ENCODE measurements around the gene ERCC1. TPM values are rescaled to one million over a fixed set of nuclear protein-coding genes. Genes with fewer than 3 reads are reported as not detected.
A peak's percentile ranks its signal among the peaks of the same experiment; 100 is the strongest.

ERCC1 gene
- total RNA-seq, 1 donor from 2014 or later: 117 TPM

GRCh38 chr19:45376045-45376724 is 47.5 kb downstream of the ERCC1 start:
- TF ChIP-seq CTCF (IDR thresholded peaks at IDR 0.05): no peak
- Mint-ChIP-seq H3K36me3 (ENCODE audit: unreplicated experiment) (no peaks in the 10 kb centered on the region), H3K27me3 (ENCODE audit: unreplicated experiment) (no peaks in the 10 kb centered on the region), H3K4me1 (ENCODE audit: unreplicated experiment) (peaks cover 26% of the 10 kb centered on the region), H3K9me3 (ENCODE audit: unreplicated experiment) (no peaks in the 10 kb centered on the region), H3K27ac (ENCODE audit: unreplicated experiment) (peak overlapping the region; percentile 85), H3K4me3 (ENCODE audit: unreplicated experiment) (no peak overlapping the region)
- DNase-seq (ENCODE audit: extremely low spot score, unreplicated experiment): no peak

GRCh38 chr19:45370410-45371204 is 53.1 kb downstream of the ERCC1 start, which contains the start of gene ERCC2:
Gene ERCC2 (minus strand): TSS chr19:45370573. CDS start chr19:45370540, 33 bp downstream.
- peak; percentile 100 for DNase-seq (ENCODE audit: extremely low spot score, unreplicated experiment)
- no peaks in the 10 kb centered on the region for H3K36me3 Mint-ChIP-seq (ENCODE audit: unreplicated experiment)
- H3K27ac Mint-ChIP-seq (ENCODE audit: unreplicated experiment): peak within 1 kb of the TSS; percentile 100
- H3K4me1 Mint-ChIP-seq (ENCODE audit: unreplicated experiment): peaks cover 22% of the 10 kb centered on the region
- no peaks in the 10 kb centered on the region for H3K27me3 Mint-ChIP-seq (ENCODE audit: unreplicated experiment)
- TF ChIP-seq CTCF (IDR thresholded peaks at IDR 0.05): no peak
- peak within 1 kb of the TSS; percentile 91 for H3K4me3 Mint-ChIP-seq (ENCODE audit: unreplicated experiment)
- H3K9me3 Mint-ChIP-seq (ENCODE audit: unreplicated experiment): no peaks in the 10 kb centered on the region

DNA sequence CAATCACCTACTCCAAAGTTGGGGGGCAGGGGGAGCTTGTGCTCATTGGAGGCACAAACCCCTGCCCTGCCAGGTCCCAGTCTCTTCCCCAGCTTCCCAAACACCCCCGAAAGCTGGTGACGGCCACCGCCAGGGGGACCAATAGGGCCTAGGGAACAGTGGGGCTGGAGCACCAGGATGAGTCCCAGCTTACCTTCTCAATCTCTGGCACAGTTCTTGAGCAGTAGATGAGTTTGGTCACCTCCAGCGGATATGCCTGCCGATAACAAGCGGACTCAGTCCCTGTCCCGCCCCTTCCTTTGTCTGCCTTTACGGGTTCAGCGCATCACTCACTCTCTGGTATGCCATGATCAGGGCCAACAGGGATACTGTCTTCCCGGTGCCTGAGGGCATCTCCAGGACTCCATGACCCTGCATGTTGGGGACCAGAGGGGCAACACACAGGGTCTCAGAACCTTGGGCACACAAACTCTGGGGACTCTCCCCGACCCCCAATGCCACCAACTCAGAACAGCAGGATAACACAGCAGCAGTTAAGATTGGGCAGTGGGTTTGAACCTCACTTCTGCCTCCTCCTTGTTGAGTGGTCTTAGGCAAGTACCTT is 54.9 kb downstream of the ERCC1 start:
- H3K27ac Mint-ChIP-seq (ENCODE audit: unreplicated experiment): no peak overlapping the region
- peak overlapping the region; percentile 45 for H3K4me3 Mint-ChIP-seq (ENCODE audit: unreplicated experiment)
- H3K36me3 Mint-ChIP-seq (ENCODE audit: unreplicated experiment): no peaks in the 10 kb centered on the region
- no peak for TF ChIP-seq CTCF (IDR thresholded peaks at IDR 0.05)
- no peaks in the 10 kb centered on the region for H3K9me3 Mint-ChIP-seq (ENCODE audit: unreplicated experiment)
- H3K4me1 Mint-ChIP-seq (ENCODE audit: unreplicated experiment): peaks cover 18% of the 10 kb centered on the region
- DNase-seq (ENCODE audit: extremely low spot score, unreplicated experiment): no peak
- no peaks in the 10 kb centered on the region for H3K27me3 Mint-ChIP-seq (ENCODE audit: unreplicated experiment)

- no peak for TF ChIP-seq CTCF (IDR thresholded peaks at IDR 0.05)
- no peak for DNase-seq (ENCODE audit: extremely low spot score, unreplicated experiment)
- Mint-ChIP-seq H3K4me3 (ENCODE audit: unreplicated experiment) (no peak overlapping the region), H3K27me3 (ENCODE audit: unreplicated experiment) (no peaks in the 10 kb centered on the region), H3K4me1 (ENCODE audit: unreplicated experiment) (peaks cover 18% of the 10 kb centered on the region), H3K27ac (ENCODE audit: unreplicated experiment) (no peak overlapping the region), H3K36me3 (ENCODE audit: unreplicated experiment) (no peaks in the 10 kb centered on the region), H3K9me3 (ENCODE audit: unreplicated experiment) (no peaks in the 10 kb centered on the region)
Measured at GRCh38 chr19:45368127-45368526, 55.6 kb downstream of the ERCC1 start.

DNA sequence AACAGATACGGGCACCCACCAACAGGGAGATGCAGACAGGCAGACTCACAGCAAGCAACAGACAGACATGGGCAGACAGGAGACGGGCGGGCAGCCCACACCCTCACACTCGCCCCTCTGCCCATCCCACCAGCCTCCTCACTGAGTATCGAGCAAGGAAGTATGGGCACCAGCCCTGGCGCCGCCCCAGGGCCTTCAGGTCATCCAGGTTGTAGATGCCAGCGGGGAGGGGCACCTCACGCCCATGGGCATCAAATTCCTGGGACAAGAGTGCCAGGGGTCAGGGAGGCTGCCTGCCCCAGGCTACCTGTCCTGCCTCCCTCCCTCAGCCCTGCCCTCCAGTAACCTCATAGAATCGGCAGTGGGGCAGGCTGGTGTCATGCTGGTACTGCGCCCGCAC is 59.0 kb downstream of the ERCC1 start:
- H3K4me3 Mint-ChIP-seq (ENCODE audit: unreplicated experiment): no peak overlapping the region
- H3K27me3 Mint-ChIP-seq (ENCODE audit: unreplicated experiment): no peaks in the 10 kb centered on the region
- peaks cover 4% of the 10 kb centered on the region for H3K36me3 Mint-ChIP-seq (ENCODE audit: unreplicated experiment)
- H3K9me3 Mint-ChIP-seq (ENCODE audit: unreplicated experiment): no peaks in the 10 kb centered on the region
- DNase-seq (ENCODE audit: extremely low spot score, unreplicated experiment): no peak
- no peak for TF ChIP-seq CTCF (IDR thresholded peaks at IDR 0.05)
- peaks cover 12% of the 10 kb centered on the region for H3K4me1 Mint-ChIP-seq (ENCODE audit: unreplicated experiment)
- no peak overlapping the region for H3K27ac Mint-ChIP-seq (ENCODE audit: unreplicated experiment)

Measured in osteocyte (in vitro differentiated cells).